Neural cell (in vitro differentiated cells): ENCODE data around the gene PROSER2. TPM values are rescaled to one million over a fixed set of nuclear protein-coding genes. Genes with fewer than 3 reads are reported as not detected.

Experiments
- H2AFZ ChIP-seq: fragments of 200-600, 300-800 bp; sonication (generic), shearing (Covaris generic); 2 replicates; pipeline ENCODE4 v1.6.0; 2014; ENCODE audit warnings: low read depth, mild to moderate bottlenecking, antibody characterized with exemption, low read length, moderate library complexity
- H3F3A ChIP-seq: fragments of 200-600 bp; shearing (Covaris generic); 2 replicates; pipeline ENCODE4 v1.6.1; 2016; ENCODE audit warnings: mild to moderate bottlenecking, moderate library complexity, mixed read lengths, antibody characterized with exemption, low read length; ENCODE audit not compliant: insufficient read depth, poor library complexity, severe bottlenecking
- H3K27ac ChIP-seq: fragments of 200-600, 300-800 bp; sonication (generic), shearing (Covaris generic); 2 replicates; pipeline ENCODE4 v1.5.1; 2014; ENCODE audit warnings: mild to moderate bottlenecking, low read length, moderate library complexity
- H3K27me3 ChIP-seq: fragments of 300-800, 200-600 bp; sonication (generic), shearing (Covaris generic); 2 replicates; pipeline ENCODE4 v1.6.0; 2014; ENCODE audit warnings: mild to moderate bottlenecking, low read depth, low read length, moderate library complexity; ENCODE audit not compliant: insufficient read depth
- H3K36me3 ChIP-seq: fragments of 300-800, 200-600 bp; sonication (generic), shearing (Covaris generic); 2 replicates; pipeline ENCODE4 v1.5.1; 2014; ENCODE audit warnings: mild to moderate bottlenecking, antibody characterized with exemption, low read length, moderate library complexity; ENCODE audit not compliant: insufficient read depth
- H3K4me2 ChIP-seq: fragments of 300-800, 200-600 bp; sonication (generic), shearing (Covaris generic); 2 replicates; pipeline ENCODE4 v1.6.0; 2014; ENCODE audit warnings: mild to moderate bottlenecking, low read length
- H3K4me3 ChIP-seq: fragments of 300-800, 200-600 bp; sonication (generic), shearing (Covaris generic); 2 replicates; pipeline ENCODE4 v1.5.1; 2014; ENCODE audit warnings: mild to moderate bottlenecking, low read length, moderate library complexity
- H3K79me2 ChIP-seq: fragments of 200-600 bp; shearing (Covaris generic); replicated peaks from 2 replicates; pipeline ENCODE4 v1.6.0; 2014; ENCODE audit warnings: mild to moderate bottlenecking, low read length, moderate library complexity; ENCODE audit not compliant: insufficient read depth
- H3K9ac ChIP-seq: fragments of 300-800, 200-600 bp; sonication (generic), shearing (Covaris generic); 2 replicates; pipeline ENCODE4 v1.6.1; 2016; ENCODE audit warnings: mild to moderate bottlenecking, low read length, mixed read lengths
- H3K9me2 ChIP-seq: fragments of 200-600 bp; shearing (Covaris generic); 2 replicates; pipeline ENCODE4 v1.6.1; 2016; ENCODE audit warnings: mild to moderate bottlenecking, low read length, mixed read lengths; ENCODE audit not compliant: insufficient read depth
- H3K9me3 ChIP-seq: fragments of 200-600, 300-800 bp; sonication (generic), shearing (Covaris generic); 2 replicates; pipeline ENCODE4 v1.6.1; 2016; ENCODE audit warnings: mild to moderate bottlenecking, mixed run types, low read length, moderate library complexity, mixed read lengths
- H4K20me1 ChIP-seq: fragments of 200-600 bp; shearing (Covaris generic); 2 replicates; pipeline ENCODE4 v1.6.1; 2016; ENCODE audit warnings: mild to moderate bottlenecking, mixed run types; ENCODE audit not compliant: insufficient read depth
- CTCF ChIP-seq: fragments of 450-650 bp; IDR thresholded peaks from 2 replicates; pipeline ENCODE4 v1.5.1; 2014; ENCODE audit warnings: antibody characterized with exemption, mild to moderate bottlenecking, moderate library complexity; ENCODE audit not compliant: poor library complexity, severe bottlenecking
- EP300 ChIP-seq: fragments of 450-650 bp; conservative IDR thresholded peaks from 2 replicates; pipeline ENCODE4 v1.6.1; 2014; ENCODE audit warnings: antibody characterized with exemption, mild to moderate bottlenecking, moderate library complexity; ENCODE audit not compliant: poor library complexity, severe bottlenecking
- EZH2 ChIP-seq: fragments of 200-600, 300-800 bp; shearing (Covaris generic), sonication (generic); IDR thresholded peaks from 2 replicates; pipeline ENCODE4 v1.6.1; 2014; ENCODE audit warnings: antibody characterized with exemption, low read length, borderline replicate concordance, mild to moderate bottlenecking; ENCODE audit not compliant: insufficient read depth, poor library complexity, severe bottlenecking
- MXI1 ChIP-seq: fragments of 450-650 bp; conservative IDR thresholded peaks from 2 replicates; pipeline ENCODE4 v1.6.1; 2014; ENCODE audit warnings: antibody characterized with exemption, mild to moderate bottlenecking; ENCODE audit not compliant: poor library complexity, severe bottlenecking
- POLR2AphosphoS5 ChIP-seq: IDR thresholded peaks from 2 replicates; pipeline ENCODE4 v1.6.1; 2012
- RAD21 ChIP-seq: fragments of 450-650 bp; conservative IDR thresholded peaks from 2 replicates; pipeline ENCODE4 v1.6.1; 2014; ENCODE audit warnings: antibody characterized with exemption, mild to moderate bottlenecking, moderate library complexity
- REST ChIP-seq: IDR thresholded peaks from 2 replicates; pipeline ENCODE4 v1.6.1; 2012; ENCODE audit warnings: borderline replicate concordance
- SMC3 ChIP-seq: fragments of 450-650 bp; conservative IDR thresholded peaks from 2 replicates; pipeline ENCODE4 v1.6.1; 2014; ENCODE audit warnings: antibody characterized with exemption, mild to moderate bottlenecking, moderate library complexity; ENCODE audit not compliant: poor library complexity
- TAF1 ChIP-seq: IDR thresholded peaks from 2 replicates; pipeline ENCODE4 v1.6.1; 2012; ENCODE audit warnings: low read depth
- polyA plus RNA-seq: library from polyadenylated mRNA; depleted of rRNA; stranded (reverse); fragments of >200 nt; gene quantifications from 2 replicates; pipeline ENCODE4 v1.2.3, GENCODE V29; 2014

PROSER2 gene
- polyA plus RNA-seq, 1 donor from 2014 or later = 1.1 TPM

GRCh38 chr10:11804336-11804735, 18.8 kb upstream of the PROSER2 start:
- Histone ChIP-seq H3K27me3 (no peaks in the 10 kb centered on the region), H3K4me3 (no peak overlapping the region), H3K9me2 (no peaks in the 10 kb centered on the region), H4K20me1 (no peaks in the 10 kb centered on the region), H3F3A (no peaks in the 10 kb centered on the region), H3K79me2 (no peaks in the 10 kb centered on the region), H3K9me3 (no peaks in the 10 kb centered on the region), H3K4me2 (no peak overlapping the region), H2AFZ (no peak overlapping the region), H3K36me3 (no peaks in the 10 kb centered on the region), H3K9ac (no peak overlapping the region), H3K27ac (no peak overlapping the region)
- no peak for TF ChIP-seq REST
- no peak for TF ChIP-seq CTCF
- TF ChIP-seq EP300 = no peak
- no peak for TF ChIP-seq SMC3
- TF ChIP-seq MXI1 = no peak
- no peak for TF ChIP-seq POLR2AphosphoS5
- no peak for TF ChIP-seq EZH2
- TF ChIP-seq TAF1 = no peak
- TF ChIP-seq RAD21 = no peak

GRCh38 chr10:11805792-11806191, 17.4 kb upstream of the PROSER2 start:
- Histone ChIP-seq H4K20me1 (no peaks in the 10 kb centered on the region), H3K4me2 (no peak overlapping the region), H3K4me3 (no peak overlapping the region), H3K36me3 (no peaks in the 10 kb centered on the region), H3K9me2 (no peaks in the 10 kb centered on the region), H3K9ac (no peak overlapping the region), H3K79me2 (no peaks in the 10 kb centered on the region), H3F3A (no peaks in the 10 kb centered on the region), H2AFZ (no peak overlapping the region), H3K27me3 (no peaks in the 10 kb centered on the region), H3K9me3 (no peaks in the 10 kb centered on the region), H3K27ac (no peak overlapping the region)
- TF ChIP-seq EZH2 (no peak), CTCF (no peak), EP300 (no peak), RAD21 (no peak), SMC3 (no peak), REST (no peak), MXI1 (no peak), POLR2AphosphoS5 (no peak), TAF1 (no peak)
